Kidney glomerular epithelial cell (primary cell): ENCODE data around the gene MEGF10.
"Not testable (repeated sequence)": the region's sequence is repeated elsewhere in the genome, so short reads cannot be mapped to it uniquely, and the experiment has no call there.

Experiments
- DNase-seq: peaks from one replicate; lab custom pipeline; 2025; lab: John Stamatoyannopoulos, UW

The MEGF10 gene

GRCh38 chr5:127298036-127298429 is 7.4 kb downstream of the MEGF10 start:
- DNase-seq, result no peak

GRCh38 chr5:127298656-127299055 is 8.1 kb downstream of the MEGF10 start:
- no peak for DNase-seq

GRCh38 chr5:127299678-127300077 is 9.1 kb downstream of the MEGF10 start:
- DNase-seq, result no peak

- DNase-seq, result no peak
These were observed 11.9 kb downstream of the MEGF10 start for GRCh38 chr5:127302509-127302908.

DNA sequence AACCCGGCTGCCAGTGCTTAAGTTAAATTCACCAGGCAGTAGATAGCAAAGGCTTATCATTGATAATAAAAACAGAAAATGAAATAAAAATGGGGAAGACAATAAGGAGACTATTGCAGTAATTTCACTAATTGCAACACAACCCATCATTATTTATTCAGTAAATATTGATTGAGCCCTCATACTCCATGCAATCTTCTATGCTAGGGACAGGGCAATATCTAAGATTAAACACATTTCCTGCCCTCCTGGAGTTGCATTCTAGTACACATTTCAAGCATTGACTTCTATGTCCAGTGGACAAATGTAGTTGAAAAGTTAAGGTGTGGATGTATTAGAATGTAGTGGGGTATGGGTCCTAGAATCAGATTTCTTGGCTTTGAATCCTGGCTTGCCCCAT is 12.8 kb downstream of the MEGF10 start:
- no peak for DNase-seq

GRCh38 chr5:127305493-127305892 is 14.9 kb downstream of the MEGF10 start:
- DNase-seq, result no peak

- DNase-seq, result no peak
These were observed 15.4 kb downstream of the MEGF10 start for GRCh38 chr5:127306036-127306435.

- no peak for DNase-seq
These were observed 16.1 kb downstream of the MEGF10 start for GRCh38 chr5:127306647-127307046.

DNA sequence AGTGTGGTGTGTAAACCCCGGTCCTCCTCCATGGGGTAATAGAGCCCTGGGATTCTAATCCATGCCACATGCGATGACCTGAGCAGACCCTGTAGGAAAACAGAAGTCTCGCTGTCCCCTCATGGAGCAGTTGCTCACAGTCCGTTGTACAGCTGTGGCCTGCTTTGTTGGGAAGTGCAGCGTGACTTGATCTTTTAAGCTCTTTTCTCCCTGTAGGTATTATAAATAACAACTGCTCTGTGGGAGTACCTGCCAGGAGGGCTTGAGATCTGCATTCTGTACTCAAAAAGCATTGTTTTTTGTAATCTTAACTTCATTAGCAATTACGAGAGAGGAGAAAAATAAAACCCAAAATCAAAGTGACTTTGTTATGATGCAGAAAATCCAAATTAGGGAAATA is 17.3 kb downstream of the MEGF10 start:
- no peak for DNase-seq

- not testable (repeated sequence) for DNase-seq
These were observed 17.7 kb downstream of the MEGF10 start for GRCh38 chr5:127308325-127308724.

DNA sequence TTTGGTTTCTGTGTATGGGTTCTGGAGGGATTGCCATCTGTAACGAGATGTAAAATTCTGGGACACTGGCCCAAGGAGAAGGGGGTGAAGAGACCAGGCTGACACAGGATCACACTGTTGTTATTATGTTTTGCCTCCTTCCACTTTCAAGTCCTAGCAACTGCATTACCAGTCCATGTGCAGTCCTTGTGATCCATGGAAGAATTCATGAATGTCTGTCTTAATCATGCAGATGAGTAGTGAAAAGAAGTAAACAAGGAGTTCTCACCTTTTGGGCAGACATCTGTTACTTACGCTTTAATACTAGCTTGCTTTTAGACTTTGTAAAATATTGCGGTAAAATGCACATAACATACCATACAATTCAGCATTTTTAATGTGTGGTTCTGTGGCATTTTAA is 18.3 kb downstream of the MEGF10 start:
- DNase-seq, result no peak

GRCh38 chr5:127311349-127311748 is 20.8 kb downstream of the MEGF10 start:
- no peak for DNase-seq

- DNase-seq, result no peak
These were observed 21.4 kb downstream of the MEGF10 start for GRCh38 chr5:127311781-127312525.

DNA sequence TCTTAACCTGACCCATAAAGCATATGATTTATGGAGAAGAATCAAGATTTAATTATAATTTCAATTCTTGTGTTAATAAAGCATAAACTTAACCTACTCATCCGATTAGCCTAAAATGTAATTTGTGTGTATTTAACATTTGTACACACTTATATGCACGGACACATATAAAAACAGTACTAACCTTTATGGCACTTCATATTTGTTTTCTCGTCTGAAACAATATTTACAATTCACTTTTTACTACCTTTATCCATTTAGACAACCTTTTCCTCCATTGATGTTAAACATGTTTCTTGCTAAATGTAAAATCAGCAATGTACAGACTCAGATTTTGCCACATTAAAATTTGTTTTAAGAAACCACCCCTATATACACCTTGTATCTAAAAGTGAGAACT is 22.8 kb downstream of the MEGF10 start:
- DNase-seq, result no peak

DNA sequence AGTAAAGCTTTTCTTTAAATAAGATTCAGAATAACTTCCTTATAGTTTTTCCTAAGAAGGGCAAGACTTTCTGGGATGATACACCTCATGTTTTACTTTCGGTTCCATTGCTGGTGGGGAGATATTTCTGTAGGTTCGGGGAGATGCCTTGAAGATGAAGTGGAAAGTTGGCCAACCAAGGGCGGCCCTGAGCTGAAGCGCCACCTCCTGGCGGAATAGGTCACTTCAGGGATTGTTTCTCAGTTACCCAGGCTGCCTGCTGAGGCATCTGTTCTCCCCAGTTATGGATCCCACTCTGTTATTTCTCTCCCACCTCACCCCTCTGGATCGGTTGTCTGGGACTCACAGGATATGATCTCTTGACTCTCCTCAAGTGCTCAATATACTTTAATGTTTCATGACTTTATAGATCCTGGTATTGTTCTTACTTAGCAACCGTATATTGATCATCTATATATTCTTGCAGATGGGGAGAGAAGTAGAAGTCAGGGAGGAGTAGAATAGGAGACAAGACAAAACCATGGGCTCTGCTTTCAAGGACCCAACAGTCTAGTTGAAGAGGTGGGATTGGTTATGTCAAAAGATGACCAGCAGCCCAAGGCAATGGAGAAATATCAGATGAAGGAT is 23.4 kb downstream of the MEGF10 start:
- peak; percentile 15 for DNase-seq

GRCh38 chr5:127316011-127316410 is 25.4 kb downstream of the MEGF10 start:
- no peak for DNase-seq

- not testable (repeated sequence) for DNase-seq
These were observed 26.8 kb downstream of the MEGF10 start for GRCh38 chr5:127317385-127317784.

DNA sequence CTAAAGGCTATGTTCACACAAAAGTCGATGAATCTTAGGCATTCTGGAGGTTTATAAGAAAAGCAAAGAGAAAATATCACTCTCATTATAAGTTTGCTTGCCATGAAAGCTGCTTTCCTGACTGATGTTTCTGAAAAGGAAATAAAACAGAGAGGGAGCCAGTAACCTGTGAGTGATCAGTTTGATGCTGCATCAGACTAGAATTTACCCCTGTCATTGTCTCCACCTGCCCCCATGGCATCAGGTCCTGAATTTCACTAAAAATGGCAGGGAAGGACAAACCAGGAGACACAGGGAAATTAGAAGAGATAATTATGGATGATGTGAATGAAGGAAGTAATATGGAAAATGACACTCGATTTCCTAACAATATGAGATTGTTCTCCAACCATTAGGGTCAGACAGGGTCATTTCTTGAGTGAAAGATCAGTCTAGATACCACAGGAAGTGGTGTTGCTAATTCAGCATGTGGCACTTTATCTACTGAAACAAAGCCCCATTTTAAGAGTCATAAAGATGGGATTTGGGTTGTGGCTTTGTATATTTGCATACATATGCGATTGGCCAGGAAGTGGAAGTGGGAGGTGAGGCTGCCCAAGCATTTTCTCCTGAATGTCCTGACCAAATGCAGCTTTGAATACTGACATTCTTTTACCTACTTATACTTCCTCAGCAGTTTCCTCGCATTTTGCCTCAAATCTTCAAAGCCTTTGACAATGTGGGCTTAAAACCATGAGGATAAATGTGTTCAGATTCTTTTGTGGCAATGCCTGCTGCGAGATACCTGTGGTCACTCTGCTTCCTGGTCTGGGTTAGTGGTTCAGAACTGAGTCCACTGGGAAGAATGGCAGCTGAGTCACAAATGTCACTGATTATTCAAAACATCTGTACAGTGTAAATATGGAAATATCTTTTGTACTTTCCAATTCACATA is 29.7 kb downstream of the MEGF10 start:
- DNase-seq, result no peak

- DNase-seq, result no peak
These were observed 30.9 kb downstream of the MEGF10 start for GRCh38 chr5:127321465-127321864.

DNA sequence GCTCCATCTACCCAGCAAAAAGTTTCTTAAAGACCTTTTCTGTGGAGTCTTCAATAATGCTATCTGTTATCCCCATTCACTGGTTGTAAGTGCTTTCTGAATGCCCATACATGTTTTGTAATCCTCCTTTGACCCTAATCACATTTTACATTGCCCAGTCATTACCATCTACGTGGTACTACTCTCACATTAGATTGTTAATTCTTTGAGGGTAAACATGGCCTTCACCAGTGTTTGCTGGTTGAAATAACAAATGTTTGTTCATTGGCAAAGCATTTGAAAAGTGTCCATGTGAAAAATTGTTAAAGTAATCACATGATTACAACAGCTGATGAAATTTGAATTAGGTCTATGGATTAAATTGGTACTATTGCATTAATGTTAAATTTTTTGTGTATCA is 31.8 kb downstream of the MEGF10 start:
- no peak for DNase-seq

GRCh38 chr5:127324756-127325155 is 34.2 kb downstream of the MEGF10 start:
- DNase-seq, result no peak

DNA sequence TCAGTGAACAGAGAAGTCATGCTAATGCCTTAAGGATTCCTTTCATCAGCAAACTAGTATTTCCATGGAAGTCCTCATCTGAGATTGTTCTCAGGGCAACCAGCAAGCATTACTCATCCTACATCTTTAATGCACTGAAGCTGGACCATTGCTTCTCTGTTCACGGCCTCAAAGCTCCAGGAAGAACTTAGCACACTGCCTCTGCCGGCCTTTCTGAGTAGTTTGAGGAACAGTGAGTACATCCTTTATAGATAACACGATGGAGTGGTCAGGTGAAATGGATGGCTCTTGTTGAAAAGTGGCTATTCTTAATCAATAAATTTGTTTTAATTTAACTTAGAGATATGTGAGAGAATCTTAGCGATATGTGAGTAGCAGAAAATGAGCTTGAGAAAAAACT is 35.8 kb downstream of the MEGF10 start:
- no peak for DNase-seq
